A549 (cell line): ENCODE results near the gene DDX20. TPM values are rescaled to one million over a fixed set of nuclear protein-coding genes. Genes with fewer than 3 reads are reported as not detected.

ENCODE experiments used
- ATAC-seq, 2 experiments: fragments of 200-7000 bp in 1 of 2; fragments of >200 bp in 1 of 2; cut with Nextera tagmentation in 1 of 2; cut with Tn5 transposase in 1 of 2; 3 replicates each; pipeline versions ENCODE4 v1.8.0 to v1.9.1; 2018 to 2020; ENCODE audit warnings: mild to moderate bottlenecking in 1 of 2, moderate library complexity in 1 of 2
- CTCF ChIA-PET: fragments of 300-600 bp; sonication (Branson Sonifier 250); formaldehyde crosslinking; extraction: SDS; loops from one replicate; lab custom pipeline; 2021; ENCODE audit warnings: antibody characterized with exemption, inconsistent platforms; lab: Yijun Ruan, JAX
- POLR2A ChIA-PET: fragments of 350-600 bp; formaldehyde crosslinking; extraction: SDS; loops from one replicate; lab custom pipeline; 2021; ENCODE audit warnings: antibody characterized with exemption, inconsistent platforms; lab: Yijun Ruan, JAX
- DNase-seq, 2 experiments: peaks; one replicate each; pipeline versions ENCODE4 v3.0.0 to v3.0.0-alpha.2; 2011 to 2016; ENCODE audit warnings: low read depth in 1 of 2, low spot score in 1 of 2
- FAIRE-seq: peaks from 2 replicates; lab custom pipeline; 2011; peaks lifted over from hg19 to GRCh38; lab: Jason Lieb, UNC
- H3K27ac ChIP-seq, 2 experiments: fragments of >200 bp; sonication (Bioruptor Twin); formaldehyde crosslinking; 3 replicates each; pipeline ENCODE4 v1.5.1; 2016 to 2017
- H3K4me1 ChIP-seq: fragments of >200 bp; sonication (Bioruptor Twin); formaldehyde crosslinking; 3 replicates; pipeline ENCODE4 v1.6.1; 2016
- H3K4me2 ChIP-seq: fragments of >200 bp; sonication (Bioruptor Twin); formaldehyde crosslinking; 3 replicates; pipeline ENCODE4 v1.6.1; 2016
- H3K4me3 ChIP-seq: fragments of >200 bp; sonication (Bioruptor Twin); formaldehyde crosslinking; 3 replicates; pipeline ENCODE4 v1.5.1; 2016
- H3K9me3 ChIP-seq: fragments of >200 bp; sonication (Bioruptor Twin); formaldehyde crosslinking; 3 replicates; pipeline ENCODE4 v1.6.1; 2016
- CBX2 ChIP-seq: fragments of 200-600 bp; sonication (generic); IDR thresholded peaks from 2 replicates; pipeline ENCODE4 v1.6.1; 2016; ENCODE audit warnings: low read depth, mild to moderate bottlenecking, borderline replicate concordance
- CBX8 ChIP-seq: fragments of 200-600 bp; sonication (generic); IDR thresholded peaks from 2 replicates; pipeline ENCODE4 v1.6.1; 2016
- CEBPB ChIP-seq, 2 experiments: fragments of >200 bp in 1 of 2; sonication (Bioruptor Twin) in 1 of 2; formaldehyde crosslinking in 1 of 2; IDR thresholded peaks; 2 replicates each; pipeline ENCODE4 v1.6.1; 2012 to 2016
- E2F6 ChIP-seq: IDR thresholded peaks from 2 replicates; pipeline ENCODE4 v1.6.1; 2012; ENCODE audit warnings: low read depth, borderline replicate concordance
- ELK1 ChIP-seq: fragments of 150-350 bp; IDR thresholded peaks from 2 replicates; pipeline ENCODE4 v1.6.1; 2014; ENCODE audit warnings: low read depth, mild to moderate bottlenecking, low read length
- ESRRA ChIP-seq: fragments of 150-350 bp; IDR thresholded peaks from 2 replicates; pipeline ENCODE4 v1.6.1; 2014; ENCODE audit warnings: mild to moderate bottlenecking, low read length, borderline replicate concordance
- FOSL2 ChIP-seq, 2 experiments: fragments of 450-650 bp in 1 of 2; fragments of >200 bp in 1 of 2; sonication (Bioruptor Twin) in 1 of 2; formaldehyde crosslinking; IDR thresholded peaks; 2 replicates each; pipeline versions ENCODE4 v1.5.0 to v1.6.1; 2016 to 2020; ENCODE audit warnings: mild to moderate bottlenecking in 1 of 2, moderate library complexity in 1 of 2
- HES2 ChIP-seq: fragments of >200 bp; sonication (Bioruptor Twin); formaldehyde crosslinking; IDR thresholded peaks from 2 replicates; pipeline ENCODE4 v1.6.1; 2016
- HOXA7 ChIP-seq: fragments of 250-450 bp; sonication (Bioruptor Pico); IDR thresholded peaks from 2 replicates; pipeline ENCODE4 v1.5.0; 2020; ENCODE audit warnings: mild to moderate bottlenecking, moderate library complexity
- HOXB13 ChIP-seq: fragments of 250-450 bp; sonication (Bioruptor Pico); IDR thresholded peaks from 2 replicates; pipeline ENCODE4 v1.5.0; 2020; ENCODE audit warnings: low read depth, mild to moderate bottlenecking, moderate library complexity
- HOXB5 ChIP-seq: fragments of 250-450 bp; sonication (Bioruptor Pico); IDR thresholded peaks from 2 replicates; pipeline ENCODE4 v1.5.0; 2020; ENCODE audit warnings: mild to moderate bottlenecking, moderate library complexity
- MAZ ChIP-seq: fragments of 150-350 bp; IDR thresholded peaks from 2 replicates; pipeline ENCODE4 v1.6.1; 2014; ENCODE audit warnings: antibody characterized with exemption, low read depth, low read length, borderline replicate concordance
- MYC ChIP-seq: IDR thresholded peaks from 2 replicates; pipeline ENCODE4 v1.6.1; 2012; ENCODE audit warnings: mild to moderate bottlenecking, inconsistent platforms, low read length, improper control_type of control experiment, borderline replicate concordance
- NFE2L2 ChIP-seq: fragments of 150-350 bp; conservative IDR thresholded peaks from 2 replicates; pipeline ENCODE4 v1.6.1; 2014; ENCODE audit warnings: low read length
- POLR2A ChIP-seq: IDR thresholded peaks from 2 replicates; pipeline ENCODE4 v1.6.1; 2012; ENCODE audit warnings: mild to moderate bottlenecking, low read length
- RARB ChIP-seq: fragments of 250-450 bp; sonication (Bioruptor Pico); IDR thresholded peaks from 2 replicates; pipeline ENCODE4 v1.8.0; 2021; ENCODE audit warnings: mild to moderate bottlenecking, moderate library complexity
- RCOR1 ChIP-seq: fragments of 150-350 bp; IDR thresholded peaks from 2 replicates; pipeline ENCODE4 v1.6.1; 2014; ENCODE audit warnings: antibody characterized with exemption, low read length, low read depth
- REST ChIP-seq: fragments of 200-600 bp; sonication (generic); IDR thresholded peaks from 2 replicates; pipeline ENCODE4 v1.6.1; 2016; ENCODE audit warnings: antibody characterized with exemption, mild to moderate bottlenecking, moderate library complexity
- RFX5 ChIP-seq: fragments of 450-650 bp; IDR thresholded peaks from 2 replicates; pipeline ENCODE4 v1.7.1; 2014; ENCODE audit warnings: antibody characterized with exemption, mild to moderate bottlenecking, moderate library complexity
- SMC3 ChIP-seq: fragments of >200 bp; sonication (Bioruptor Twin); formaldehyde crosslinking; IDR thresholded peaks from 3 replicates; pipeline ENCODE4 v1.6.1; 2018; ENCODE audit warnings: inconsistent platforms
- TP53 ChIP-seq: fragments of 250-450 bp; sonication (Bioruptor Pico); IDR thresholded peaks from 2 replicates; pipeline ENCODE4 v1.5.0; 2021; ENCODE audit warnings: mild to moderate bottlenecking, moderate library complexity
- ZFP36 ChIP-seq: fragments of 450-650 bp; IDR thresholded peaks from 2 replicates; pipeline ENCODE4 v1.6.1; 2014; ENCODE audit warnings: borderline replicate concordance; ENCODE audit not compliant: partially characterized antibody
- ZSCAN20 ChIP-seq: fragments of 250-450 bp; sonication (Bioruptor Pico); IDR thresholded peaks from 2 replicates; pipeline ENCODE4 v1.8.0; 2022; ENCODE audit warnings: mild to moderate bottlenecking, moderate library complexity
- WGBS: methylation state at CpG from one replicate; pipeline ENCODE4 v1.1.6; 2017; ENCODE audit errors: missing lambda C conversion rate; 5-methylcytosine and 5-hydroxymethylcytosine counted together
- polyA plus RNA-seq, 4 experiments: library from polyadenylated mRNA; depleted of rRNA in 3 of 4; stranded (reverse); fragments of >200 nt; fragmentation: RNase III in 1 of 4; extraction: RNeasy Plus Mini Kit Qiagen cat#74134 plus additional on column Dnase treatment in 1 of 4; gene quantifications; 2 replicates in 3 of 4; 3 replicates in 1 of 4; pipeline ENCODE4 v1.2.3, GENCODE V29; 2011 to 2017

Gene DDX20
- polyA plus RNA-seq, 2 of the 4 experiments (the other 2 are of a cell fraction): 8.4 to 13.5 TPM

- FAIRE-seq: no peak
- H3K4me2 ChIP-seq: no peak overlapping the region
- TF ChIP-seq HOXB13 (CRISPR knock-in tag) (no peak), RCOR1 (no peak), ELK1 (no peak), CEBPB (IDR thresholded peaks at IDR 0.05) (no peak), RFX5 (no peak), CBX8 (no peak), HES2 (no peak), TP53 (CRISPR knock-in tag) (no peak), POLR2A (no peak), SMC3 (no peak)
- TF ChIP-seq, all 56 proteins: peak for 0
- DNase-seq (no peak), ATAC-seq (no peak)
- no peak overlapping the region for H3K27ac ChIP-seq
- ChIA-PET CTCF (interaction anchor here (2.3 kb wide), 1 partner anchor 9 kb away, joined by 6 read pairs; no protein-coding TSS in a partner anchor), POLR2A (no interaction called here)
- H3K4me1 ChIP-seq: no peaks in the 10 kb centered on the region
- WGBS: 46% methylated on average over 6 of the region's 6 CpGs
- H3K4me3 ChIP-seq: no peak overlapping the region
- H3K9me3 ChIP-seq: no peaks in the 10 kb centered on the region
Measured at GRCh38 chr1:111778066-111778465, 22.4 kb downstream of the DDX20 start.

- Histone ChIP-seq H3K27ac (no peak overlapping the region), H3K4me2 (no peak overlapping the region), H3K4me1 (no peaks in the 10 kb centered on the region), H3K9me3 (no peaks in the 10 kb centered on the region), H3K4me3 (no peak overlapping the region)
- no peak for DNase-seq
- ChIA-PET CTCF (interaction anchor here (2.3 kb wide), 1 partner anchor 9 kb away, joined by 6 read pairs; no protein-coding TSS in a partner anchor), POLR2A (no interaction called here)
- 9% methylated on average over 2 of the region's 2 CpGs for WGBS
- FAIRE-seq: no peak
- ATAC-seq: no peak; a peak in 1 of 6 replicates
- TF ChIP-seq ZSCAN20 (CRISPR knock-in tag) (no peak), CEBPB (IDR thresholded peaks at IDR 0.05) (no peak), HOXA7 (CRISPR knock-in tag) (no peak), SMC3 (no peak), FOSL2 (IDR thresholded peaks at IDR 0.05) (no peak), FOSL2 (CRISPR knock-in tag; IDR thresholded peaks at IDR 0.05) (no peak), MYC (no peak), HES2 (no peak), RARB (CRISPR knock-in tag) (no peak), REST (no peak), ZFP36 (no peak), ESRRA (no peak), HOXB5 (no peak), MAZ (no peak), E2F6 (no peak), CBX2 (no peak), NFE2L2 (no peak)
Measured at GRCh38 chr1:111778541-111779051, 22.9 kb downstream of the DDX20 start.
